IMR-90 (cell line): ENCODE data around the gene DVL2. TPM values are rescaled to one million over a fixed set of nuclear protein-coding genes. Genes with fewer than 3 reads are reported as not detected.

Experiments used
- ATAC-seq: fragments of 200-7000 bp; cut with Tn5 transposase; 2 replicates; pipeline ENCODE4 v1.9.1; 2020; ENCODE audit warnings: low read depth, mild to moderate bottlenecking, moderate library complexity
- BruUV-seq: library from RNA; stranded (reverse); fragments of 400-500 nt; replicated peaks from 2 replicates; lab custom pipeline; 2021; lab: Mats Ljungman, UMichigan
- CTCF ChIA-PET: fragments of 300-600 bp; formaldehyde crosslinking; extraction: SDS; loops from one replicate; lab custom pipeline; 2021; ENCODE audit warnings: antibody characterized with exemption; lab: Yijun Ruan, JAX
- POLR2A ChIA-PET: fragments of 300-600 bp; sonication (Branson Sonifier 250); formaldehyde crosslinking; loops from one replicate; lab custom pipeline; 2022; ENCODE audit warnings: antibody characterized with exemption; ENCODE audit not compliant: unreplicated experiment; lab: Charles Lee
- DNase-seq: peaks from one replicate; pipeline ENCODE4 v3.0.0; 2013
- H2AFZ ChIP-seq: replicated peaks from 2 replicates; pipeline ENCODE3; 2013; ENCODE audit warnings: low read length, mild to moderate bottlenecking; ENCODE audit not compliant: poor library complexity
- H2AK5ac ChIP-seq: 2 replicates; pipeline ENCODE4 v1.6.1; 2013; ENCODE audit warnings: low read depth, low read length, inconsistent platforms
- H2AK9ac ChIP-seq: replicated peaks from 2 replicates; pipeline ENCODE3; 2013; ENCODE audit warnings: mild to moderate bottlenecking, low read depth, low read length, moderate library complexity; ENCODE audit not compliant: poor library complexity
- H2BK120ac ChIP-seq: 2 replicates; pipeline ENCODE4 v1.6.1; 2013; ENCODE audit warnings: low read depth, low read length, inconsistent platforms
- H2BK15ac ChIP-seq: 3 replicates; pipeline ENCODE4 v1.6.1; 2013; ENCODE audit warnings: low read depth, low read length, inconsistent platforms
- H2BK20ac ChIP-seq: 2 replicates; pipeline ENCODE4 v1.6.1; 2013; ENCODE audit warnings: low read depth, mild to moderate bottlenecking, inconsistent platforms, low read length, moderate library complexity
- H2BK5ac ChIP-seq: 2 replicates; pipeline ENCODE4 v1.6.1; 2013; ENCODE audit warnings: mild to moderate bottlenecking, low read depth, low read length, inconsistent platforms; ENCODE audit not compliant: poor library complexity, severe bottlenecking
- H3K14ac ChIP-seq: replicated peaks from 2 replicates; pipeline ENCODE4 v1.6.1; 2013; ENCODE audit warnings: low read depth, low read length, inconsistent platforms
- H3K18ac ChIP-seq: 2 replicates; pipeline ENCODE4 v1.6.1; 2013; ENCODE audit warnings: low read depth, low read length, control low read depth
- H3K23ac ChIP-seq: 2 replicates; pipeline ENCODE4 v1.6.1; 2013; ENCODE audit warnings: low read depth, low read length, inconsistent platforms
- H3K27ac ChIP-seq: 2 replicates; pipeline ENCODE4 v1.5.1; 2013; ENCODE audit warnings: mild to moderate bottlenecking, control low read depth, low read length; ENCODE audit not compliant: insufficient read depth
- H3K27me3 ChIP-seq: 2 replicates; pipeline ENCODE4 v1.6.1; 2013; ENCODE audit warnings: low read length; ENCODE audit not compliant: control insufficient read depth, insufficient read depth
- H3K36me3 ChIP-seq: 2 replicates; pipeline ENCODE4 v1.6.1; 2013; ENCODE audit warnings: low read length, mixed read lengths; ENCODE audit not compliant: control insufficient read depth, insufficient read depth
- H3K4ac ChIP-seq: 2 replicates; pipeline ENCODE4 v1.6.1; 2013; ENCODE audit warnings: low read depth, low read length, inconsistent platforms
- H3K4me1 ChIP-seq: 2 replicates; pipeline ENCODE4 v1.6.1; 2013; ENCODE audit warnings: low read length, mixed read lengths; ENCODE audit not compliant: control insufficient read depth, insufficient read depth
- H3K4me2 ChIP-seq: 2 replicates; pipeline ENCODE4 v1.6.1; 2013; ENCODE audit warnings: low read depth, mild to moderate bottlenecking, control low read depth, low read length, moderate library complexity
- H3K4me3 ChIP-seq: 2 replicates; pipeline ENCODE4 v1.5.1; 2013; ENCODE audit warnings: low read depth, mild to moderate bottlenecking, control low read depth, low read length, moderate library complexity; ENCODE audit not compliant: insufficient read depth
- H3K56ac ChIP-seq: 2 replicates; pipeline ENCODE4 v1.6.1; 2013; ENCODE audit warnings: low read length, inconsistent platforms; ENCODE audit not compliant: insufficient read depth; ENCODE audit errors: extremely low read depth
- H3K79me1 ChIP-seq, 2 experiments: 2 replicates each; pipeline ENCODE4 v1.6.1; 2013; ENCODE audit warnings: low read length in 2 of 2, inconsistent platforms in 1 of 2, low read depth in 1 of 2
- H3K9ac ChIP-seq: 2 replicates; pipeline ENCODE4 v1.6.1; 2013; ENCODE audit warnings: low read depth, low read length, control low read depth
- H3K9me1 ChIP-seq: 2 replicates; pipeline ENCODE4 v1.6.1; 2013; ENCODE audit warnings: low read length, inconsistent platforms; ENCODE audit not compliant: insufficient read depth
- H3K9me3 ChIP-seq: 2 replicates; pipeline ENCODE4 v1.6.1; 2013; ENCODE audit warnings: low read length; ENCODE audit not compliant: control insufficient read depth, insufficient read depth
- H4K20me1 ChIP-seq: 2 replicates; pipeline ENCODE4 v1.6.1; 2013; ENCODE audit warnings: low read length, inconsistent platforms; ENCODE audit not compliant: insufficient read depth
- H4K5ac ChIP-seq: 2 replicates; pipeline ENCODE4 v1.6.1; 2013; ENCODE audit warnings: mild to moderate bottlenecking, low read depth, low read length, control low read depth
- H4K8ac ChIP-seq, 2 experiments: 2 replicates each; pipeline ENCODE4 v1.6.1; 2013; ENCODE audit warnings: low read depth in 2 of 2, low read length in 2 of 2, control low read depth in 1 of 2, inconsistent platforms in 1 of 2
- H4K91ac ChIP-seq: 2 replicates; pipeline ENCODE4 v1.6.1; 2013; ENCODE audit warnings: low read depth, low read length, inconsistent platforms; ENCODE audit not compliant: insufficient read depth
- CEBPB ChIP-seq: IDR thresholded peaks from 2 replicates; pipeline ENCODE4 v1.6.1; 2012; ENCODE audit warnings: low read depth, low read length, improper control_type of control experiment
- MXI1 ChIP-seq: IDR thresholded peaks from 2 replicates; pipeline ENCODE4 v1.6.1; 2012; ENCODE audit warnings: low read depth, mild to moderate bottlenecking, low read length, moderate library complexity, borderline replicate concordance
- NFE2L2 ChIP-seq: fragments of 150-350 bp; IDR thresholded peaks from 2 replicates; pipeline ENCODE4 v1.6.1; 2016; ENCODE audit warnings: low read depth, mild to moderate bottlenecking, low read length
- POLR2A ChIP-seq: IDR thresholded peaks from 2 replicates; pipeline ENCODE4 v1.6.1; 2012; ENCODE audit warnings: mild to moderate bottlenecking, low read depth, low read length
- RAD21 ChIP-seq: IDR thresholded peaks from 2 replicates; pipeline ENCODE4 v1.6.1; 2012; ENCODE audit warnings: low read length, improper control_type of control experiment
- WGBS, 2 experiments: methylation state at CpG; one replicate each; pipeline versions ENCODE4 v1.1.5 to v1.1.7; 2013; ENCODE audit warnings: missing lambda C conversion rate in 2 of 2; ENCODE audit not compliant: insufficient read length in 1 of 2; ENCODE audit errors: extremely low coverage in 2 of 2; 5-methylcytosine and 5-hydroxymethylcytosine counted together
- dilution Hi-C: fragments of 300-500 bp; cut with HindIII; formaldehyde crosslinking; loops from one replicate; pipeline ENCODE4 v1.14.3; 2018; ENCODE audit warnings: low sequenced_read_pairs; ENCODE audit not compliant: unreplicated experiment
- in situ Hi-C: fragments of 300-500 bp; cut with MboI; formaldehyde crosslinking; loops from 3 replicates; pipeline ENCODE4 v1.14.3; 2019; ENCODE audit warnings: low sequenced_read_pairs, inconsistent platforms, mixed read lengths
- intact Hi-C: fragments of 100-400 bp; cut with micrococcal nuclease; formaldehyde crosslinking; loops from 2 replicates; pipeline ENCODE4 v1.10.0; 2022
- polyA plus RNA-seq, 3 experiments: library from polyadenylated mRNA; depleted of rRNA; stranded (reverse); fragments of >200 nt; gene quantifications; 2 replicates each; pipeline ENCODE4 v1.2.3, GENCODE V29; 2012; ENCODE audit warnings: low replicate concordance in 1 of 3
- total RNA-seq: library from RNA; depleted of rRNA; stranded (reverse); fragments of >200 nt; gene quantifications from 2 replicates; pipeline ENCODE4 v1.2.3, GENCODE V29; 2012

The DVL2 gene
- total and polyA plus RNA-seq, 2 of the 4 experiments (the other 2 are of a cell fraction) = 11.8 to 21.3 TPM

DNA sequence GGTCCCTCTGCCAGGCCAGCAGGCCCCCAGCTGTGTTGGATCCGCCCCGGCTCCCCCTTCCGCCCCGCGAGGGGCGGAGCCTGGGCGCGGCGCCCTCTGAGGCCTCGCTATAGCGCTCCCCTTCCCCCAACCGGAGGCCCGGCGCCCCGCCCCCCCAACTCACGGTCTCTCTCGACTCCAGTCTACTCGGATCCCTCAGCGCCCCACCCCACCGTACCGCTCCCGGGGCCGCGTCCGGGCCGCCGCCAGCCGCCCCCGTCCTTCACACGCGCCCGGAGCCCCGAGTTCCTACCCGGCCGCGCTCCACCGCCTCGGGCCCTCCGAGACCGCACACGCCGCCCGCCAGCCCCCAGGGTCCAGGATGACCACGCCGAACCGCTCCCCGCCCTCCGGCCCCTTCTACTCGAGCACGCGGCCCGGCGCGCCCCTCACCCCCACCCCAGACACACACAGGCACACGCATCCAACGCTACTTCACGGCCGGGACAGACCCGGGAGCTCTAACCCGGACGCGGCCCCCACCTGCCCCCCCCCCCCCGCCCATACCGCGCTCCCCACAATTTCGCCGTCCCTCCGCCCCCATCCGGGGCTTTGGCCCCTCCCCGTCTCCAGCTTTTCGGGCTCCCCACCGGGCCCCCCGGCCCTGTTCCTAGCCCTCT, 3.6 kb upstream of the DVL2 start:
- in situ Hi-C loops = loop anchor here (25.0 kb wide), 1 partner anchor 924 kb away; the partner anchor contains the start of genes PER1 and VAMP2
- peak overlapping the region; percentile 67; the same call in 1 of the 2 replicates for H3K14ac ChIP-seq
- 0 out of 2 replicates have a peak overlapping the region, but pooled peaks have one; percentile 75 for H4K91ac ChIP-seq
- H4K5ac ChIP-seq = no peak overlapping the region
- H2BK15ac ChIP-seq = no peak overlapping the region
- peaks cover 11% of the 10 kb centered on the region for H3K4me1 ChIP-seq
- BruUV-seq = no TSS peak
- peaks cover 35% of the 10 kb centered on the region for H4K20me1 ChIP-seq
- peak overlapping the region; percentile 74; the same call in 1 of the 2 replicates for H3K4ac ChIP-seq
- intact Hi-C loops = loop anchor here (5.0 kb wide), 1 partner anchor 59 kb away; no protein-coding TSS in a partner anchor
- no peaks in the 10 kb centered on the region for H3K9me3 ChIP-seq
- peaks cover 2% of the 10 kb centered on the region; the same call in 1 of the 2 replicates for H3K9me1 ChIP-seq
- peak overlapping the region; percentile 81 for H2BK5ac ChIP-seq
- peak overlapping the region; percentile 34 to 38; a peak in 1 of 4 replicates for H4K8ac ChIP-seq
- H3K4me3 ChIP-seq = peak overlapping the region; percentile 98
- H2AFZ ChIP-seq = peak overlapping the region; percentile 83
- TF ChIP-seq NFE2L2 = no peak
- no peak for TF ChIP-seq RAD21
- peak; percentile 23; the same call in 1 of the 2 replicates for TF ChIP-seq POLR2A
- TF ChIP-seq CEBPB = no peak
- TF ChIP-seq MXI1 = peak; percentile 77; the same call in 1 of the 2 replicates
- ATAC-seq = peak; percentile 18
- no peak overlapping the region for H3K23ac ChIP-seq
- 7% methylated on average over 14 of the region's 73 CpGs; no CpG with 5 or more reads in 1 of the 2 experiments for WGBS, 2 experiments
- dilution Hi-C loops = no loop called here
- H3K27me3 ChIP-seq = no peaks in the 10 kb centered on the region
- H3K56ac ChIP-seq = no peak overlapping the region
- H2BK120ac ChIP-seq = no peak overlapping the region
- H2AK5ac ChIP-seq = peak overlapping the region; percentile 86
- H2BK20ac ChIP-seq = no peak overlapping the region
- CTCF ChIA-PET = no interaction called here
- H3K4me2 ChIP-seq = peak overlapping the region; percentile 87
- peak overlapping the region; percentile 97 for H3K9ac ChIP-seq
- no peak overlapping the region for H3K18ac ChIP-seq
- peak overlapping the region; percentile 97 for H3K27ac ChIP-seq
- peak overlapping the region; percentile 96 for H2AK9ac ChIP-seq
- POLR2A ChIA-PET = no interaction called here
- H3K36me3 ChIP-seq = peaks cover 36% of the 10 kb centered on the region
- peaks cover 16 to 72% of the 10 kb centered on the region in 2 experiments; a peak in 3 of 4 replicates for H3K79me1 ChIP-seq
- peak; percentile 46 for DNase-seq
